GM12878 (cell line): ENCODE data around the gene IRAG1. TPM values are rescaled to one million over a fixed set of nuclear protein-coding genes. Genes with fewer than 3 reads are reported as not detected.

ENCODE experiments used
- ATAC-seq: fragments of 200-7000 bp; cut with Tn5 transposase; 3 replicates; pipeline ENCODE4 v1.9.1; 2020; ENCODE audit warnings: mild to moderate bottlenecking, moderate library complexity
- BruUV-seq: library from RNA; stranded (reverse); fragments of 400-500 nt; replicated peaks from 2 replicates; lab custom pipeline; 2021; lab: Mats Ljungman, UMichigan
- CTCF ChIA-PET: fragments of 300-600 bp; sonication (Branson Sonifier 250); formaldehyde crosslinking; extraction: SDS; loops from one replicate; lab custom pipeline; 2021; ENCODE audit warnings: inconsistent platforms; lab: Yijun Ruan, JAX
- POLR2A ChIA-PET: fragments of 350-600 bp; formaldehyde crosslinking; extraction: SDS; loops from one replicate; lab custom pipeline; 2021; ENCODE audit warnings: inconsistent platforms; lab: Charles Lee
- RAD21 ChIA-PET: fragments of 300-600 bp; sonication (Branson Sonifier 250); formaldehyde crosslinking; loops from one replicate; lab custom pipeline; 2023; ENCODE audit warnings: antibody characterized with exemption; ENCODE audit not compliant: unreplicated experiment; lab: Charles Lee
- SMC1A ChIA-PET: fragments of 300-600 bp; sonication (Branson Sonifier 250); formaldehyde crosslinking; loops from one replicate; lab custom pipeline; 2023; ENCODE audit not compliant: unreplicated experiment, uncharacterized antibody; lab: Charles Lee
- DNase-seq: peaks from one replicate; pipeline ENCODE4 v3.0.0-alpha.2; 2011; ENCODE audit warnings: low read depth, low spot score
- FAIRE-seq: peaks from 3 replicates; lab custom pipeline; 2011; peaks lifted over from hg19 to GRCh38; lab: Jason Lieb, UNC
- H2AFZ ChIP-seq: 2 replicates; pipeline ENCODE4 v1.6.0; 2011; ENCODE audit warnings: low read depth, low read length, control low read depth; ENCODE audit not compliant: control insufficient read depth
- H3K27ac ChIP-seq: 2 replicates; pipeline ENCODE4 v1.5.1; 2011; ENCODE audit warnings: control low read depth; ENCODE audit not compliant: control insufficient read depth, insufficient read depth
- H3K27me3 ChIP-seq, 2 experiments: replicated peaks in 1 of 2; 2 replicates each; pipeline versions ENCODE4 v1.6.0 to v1.6.1; 2011; ENCODE audit warnings: low read length in 1 of 2; ENCODE audit not compliant: control insufficient read depth in 2 of 2, insufficient read depth in 2 of 2
- H3K36me3 ChIP-seq, 2 experiments: 2 replicates each; pipeline ENCODE4 v1.5.1; 2011; ENCODE audit warnings: low read length in 1 of 2; ENCODE audit not compliant: control insufficient read depth in 2 of 2, insufficient read depth in 2 of 2
- H3K4me1 ChIP-seq: 2 replicates; pipeline ENCODE4 v1.6.1; 2011; ENCODE audit warnings: mild to moderate bottlenecking, low read length, moderate library complexity, mixed read lengths; ENCODE audit not compliant: control insufficient read depth, insufficient read depth
- H3K4me2 ChIP-seq: 2 replicates; pipeline ENCODE4 v1.6.0; 2011; ENCODE audit warnings: control low read depth; ENCODE audit not compliant: control insufficient read depth, insufficient read depth
- H3K4me3 ChIP-seq: fragments of 200-600 bp; sonication (generic); 2 replicates; pipeline ENCODE4 v1.5.1; 2016
- H3K79me2 ChIP-seq: 2 replicates; pipeline ENCODE4 v1.6.0; 2011; ENCODE audit warnings: low read length; ENCODE audit not compliant: control insufficient read depth, insufficient read depth
- H3K9ac ChIP-seq: 2 replicates; pipeline ENCODE4 v1.8.0; 2011; ENCODE audit warnings: low read length, control low read depth, mixed read lengths; ENCODE audit not compliant: control insufficient read depth, insufficient read depth
- H3K9me3 ChIP-seq: replicated peaks from 3 replicates; pipeline ENCODE4 v1.5.1; 2011; ENCODE audit warnings: mild to moderate bottlenecking, low read length; ENCODE audit not compliant: control insufficient read depth, insufficient read depth
- H4K20me1 ChIP-seq: 2 replicates; pipeline ENCODE4 v1.6.0; 2011; ENCODE audit not compliant: control insufficient read depth, insufficient read depth
- CUX1 ChIP-seq: IDR thresholded peaks from 2 replicates; pipeline ENCODE4 v1.6.1; 2012; ENCODE audit warnings: improper control_type of control experiment, low read depth, low read length; ENCODE audit not compliant: insufficient replicate concordance
- E2F4 ChIP-seq: IDR thresholded peaks from 2 replicates; pipeline ENCODE4 v1.6.1; 2012; ENCODE audit warnings: low read depth, low read length, improper control_type of control experiment
- FOS ChIP-seq: IDR thresholded peaks from 3 replicates; pipeline ENCODE4 v1.6.1; 2011; ENCODE audit warnings: borderline replicate concordance; ENCODE audit not compliant: insufficient read length; ENCODE audit errors: extremely low read depth
- GABPA ChIP-seq: IDR thresholded peaks from 2 replicates; pipeline ENCODE4 v1.6.1; 2014; ENCODE audit warnings: antibody characterized with exemption, low read depth, mild to moderate bottlenecking, inconsistent platforms
- MYB ChIP-seq: fragments of 150-350 bp; IDR thresholded peaks from 2 replicates; pipeline ENCODE4 v1.6.1; 2014; ENCODE audit warnings: mild to moderate bottlenecking, low read depth, low read length, borderline replicate concordance
- PBX3 ChIP-seq: IDR thresholded peaks from 2 replicates; pipeline ENCODE4 v1.6.1; 2011; ENCODE audit warnings: mild to moderate bottlenecking, low read depth, low read length, moderate library complexity; ENCODE audit not compliant: insufficient replicate concordance
- RELB ChIP-seq: fragments of 450-650 bp; IDR thresholded peaks from 2 replicates; pipeline ENCODE4 v1.6.1; 2017; ENCODE audit warnings: low read depth, mild to moderate bottlenecking, moderate library complexity
- TARDBP ChIP-seq: IDR thresholded peaks from 2 replicates; pipeline ENCODE4 v1.6.1; 2016; ENCODE audit warnings: borderline replicate concordance
- WRNIP1 ChIP-seq: IDR thresholded peaks from 2 replicates; pipeline ENCODE4 v1.6.1; 2011; ENCODE audit warnings: low read depth, low read length, improper control_type of control experiment, borderline replicate concordance
- YY1 ChIP-seq: IDR thresholded peaks from 2 replicates; pipeline ENCODE4 v1.6.1; 2011; ENCODE audit warnings: low read depth, mild to moderate bottlenecking, low read length
- WGBS: methylation state at CpG from one replicate; pipeline ENCODE4 v1.1.6; 2016; ENCODE audit warnings: low lambda C conversion rate; ENCODE audit not compliant: insufficient replicate concordance, insufficient coverage; ENCODE audit errors: missing lambda C conversion rate; 5-methylcytosine and 5-hydroxymethylcytosine counted together
- in situ Hi-C: fragments of 300-500 bp; cut with MboI; formaldehyde crosslinking; loops from 9 replicates; pipeline ENCODE4 v1.14.3; 2018; ENCODE audit warnings: mixed read lengths
- intact Hi-C: fragments of 100-400 bp; cut with micrococcal nuclease; formaldehyde crosslinking; loops from one replicate; pipeline ENCODE4 v1.14.2; 2022; ENCODE audit not compliant: unreplicated experiment
- polyA plus RNA-seq, 11 experiments: library from polyadenylated mRNA; depleted of rRNA in 4 of 11; unstranded in 6 of 11; stranded (reverse) in 5 of 11; fragments of >200 nt; fragmentation: Nextera tagmentation in 4 of 11; fragmentation: Illumina TruSeq in 1 of 11; extraction: Ambion mirVana in 4 of 11; extraction: Trizol in 1 of 11; gene quantifications; 1 replicate in 1 of 11; 2 replicates in 10 of 11; pipeline versions ENCODE4 v1.2.1 to v1.2.3, GENCODE V29; 2011 to 2016; ENCODE audit warnings: inconsistent platforms in 2 of 11, missing spikeins in 2 of 11, low read depth in 1 of 11
- total RNA-seq, 4 experiments: library from RNA; depleted of rRNA in 3 of 4; stranded (reverse); fragments of >200 nt in 3 of 4; fragmentation: Illumina TruSeq in 1 of 4; extraction: Trizol in 1 of 4; gene quantifications; 2 replicates each; pipeline versions ENCODE4 v1.2.1 to v1.2.3, GENCODE V29; 2013 to 2021

Gene IRAG1
- total and polyA plus RNA-seq, 10 of the 15 experiments (the other 5 are each of a cell fraction or from before 2014, with no cell fraction given), result 0.02 to 0.18 (median 0.06) TPM; not detected in 4

DNA sequence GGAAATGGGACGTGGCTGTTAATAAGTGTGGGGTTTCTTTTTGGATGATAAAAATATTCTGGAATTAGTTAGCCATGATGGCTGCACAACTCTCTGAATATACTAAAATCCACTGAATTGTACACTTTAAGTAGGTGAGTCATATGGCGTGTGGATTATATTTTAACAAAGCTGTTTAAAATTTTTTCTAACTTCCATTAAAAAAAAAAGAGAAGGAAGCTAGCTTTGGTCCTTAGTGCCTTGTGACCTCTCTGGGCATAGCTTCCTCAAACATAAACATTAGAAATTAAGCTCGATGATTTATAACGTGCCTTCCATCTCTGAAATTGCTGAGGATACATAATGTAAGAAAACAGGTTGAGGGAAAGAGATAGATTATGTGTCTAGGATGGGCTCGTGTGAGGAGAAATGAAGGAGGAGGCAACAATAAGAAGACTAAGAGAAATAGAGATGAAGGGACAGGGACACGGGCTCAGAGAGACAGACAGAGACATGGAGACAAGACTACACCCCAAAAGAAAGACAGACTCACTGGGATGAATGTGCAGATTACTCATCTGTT, 20.0 kb downstream of the IRAG1 start (continued):
- TF ChIP-seq PBX3 (no peak), TARDBP (no peak), RELB (no peak), WRNIP1 (no peak)

- no peak overlapping the region for H3K9ac ChIP-seq
- CTCF ChIA-PET, result no interaction called here
- ATAC-seq, result no peak
- TF ChIP-seq E2F4 (no peak), FOS (no peak), YY1 (no peak), MYB (no peak), CUX1 (no peak), GABPA (no peak)
- no peaks in the 10 kb centered on the region for H4K20me1 ChIP-seq
- no peak for DNase-seq
- H3K27me3 ChIP-seq, result peaks cover 0 to 4% of the 10 kb centered on the region in 2 experiments; a peak in 1 of 4 replicates
- RAD21 ChIA-PET, result interaction anchor here (0.8 kb wide), 1 partner anchor 361 kb away, joined by 3 read pairs; no protein-coding TSS in a partner anchor
- no peak for FAIRE-seq
- no peaks in the 10 kb centered on the region for H3K9me3 ChIP-seq
- WGBS, result 4% methylated on average over 4 of the region's 4 CpGs
- POLR2A ChIA-PET, result no interaction called here
- H3K4me1 ChIP-seq, result no peaks in the 10 kb centered on the region
- H3K4me3 ChIP-seq, result no peak overlapping the region
- BruUV-seq, result no TSS peak
- H3K79me2 ChIP-seq, result no peaks in the 10 kb centered on the region
- intact Hi-C loops (no loop called here), in situ Hi-C loops (no loop called here)
- H3K4me2 ChIP-seq, result no peak overlapping the region
- no peaks in the 10 kb centered on the region for H3K36me3 ChIP-seq
- SMC1A ChIA-PET, result interaction anchor here (1.2 kb wide), 1 partner anchor 9 kb away, joined by 3 read pairs; no protein-coding TSS in a partner anchor
- no peak overlapping the region for H3K27ac ChIP-seq
- H2AFZ ChIP-seq, result no peak overlapping the region
Observed at GRCh38 chr11:10670099-10670498, 23.5 kb downstream of the IRAG1 start.
